ENCODE data around the gene CLIP4.

Gene CLIP4

DNA sequence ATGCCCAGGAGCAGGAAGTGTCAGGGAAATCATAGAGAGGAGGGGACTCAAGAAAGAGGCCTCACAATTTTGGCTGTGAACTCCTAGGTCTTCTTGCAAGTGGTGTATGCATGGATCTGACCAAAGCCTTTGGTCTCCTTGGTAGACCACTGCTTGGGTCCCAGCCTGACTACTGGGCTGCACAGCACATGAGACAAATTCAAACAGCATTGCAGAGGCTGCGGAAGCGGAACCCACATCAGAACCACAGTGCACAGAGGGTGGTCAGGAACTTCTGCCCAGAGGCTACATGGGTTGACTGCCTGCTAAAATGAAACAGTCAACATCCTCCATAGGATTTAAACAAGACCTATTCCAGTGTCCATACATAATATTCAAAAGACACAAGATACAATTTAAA, 39.4 kb downstream of the CLIP4 start:
- TF ChIP-seq, protein P1, sequence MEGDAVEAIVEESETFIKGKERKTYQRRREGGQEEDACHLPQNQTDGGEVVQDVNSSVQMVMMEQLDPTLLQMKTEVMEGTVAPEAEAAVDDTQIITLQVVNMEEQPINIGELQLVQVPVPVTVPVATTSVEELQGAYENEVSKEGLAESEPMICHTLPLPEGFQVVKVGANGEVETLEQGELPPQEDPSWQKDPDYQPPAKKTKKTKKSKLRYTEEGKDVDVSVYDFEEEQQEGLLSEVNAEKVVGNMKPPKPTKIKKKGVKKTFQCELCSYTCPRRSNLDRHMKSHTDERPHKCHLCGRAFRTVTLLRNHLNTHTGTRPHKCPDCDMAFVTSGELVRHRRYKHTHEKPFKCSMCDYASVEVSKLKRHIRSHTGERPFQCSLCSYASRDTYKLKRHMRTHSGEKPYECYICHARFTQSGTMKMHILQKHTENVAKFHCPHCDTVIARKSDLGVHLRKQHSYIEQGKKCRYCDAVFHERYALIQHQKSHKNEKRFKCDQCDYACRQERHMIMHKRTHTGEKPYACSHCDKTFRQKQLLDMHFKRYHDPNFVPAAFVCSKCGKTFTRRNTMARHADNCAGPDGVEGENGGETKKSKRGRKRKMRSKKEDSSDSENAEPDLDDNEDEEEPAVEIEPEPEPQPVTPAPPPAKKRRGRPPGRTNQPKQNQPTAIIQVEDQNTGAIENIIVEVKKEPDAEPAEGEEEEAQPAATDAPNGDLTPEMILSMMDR (IDR thresholded peaks at IDR 0.05): no peak
- Histone ChIP-seq H3K27ac (no peak overlapping the region), H3K4me3 (no peak overlapping the region)
- DNase-seq (ENCODE audit: low spot score): no peak

- TF ChIP-seq, protein P1 (IDR thresholded peaks at IDR 0.05): no peak
- H3K4me3 ChIP-seq: no peak overlapping the region
- DNase-seq (ENCODE audit: low spot score): no peak
- H3K27ac ChIP-seq: no peak overlapping the region
These were observed 40.4 kb downstream of the CLIP4 start for GRCh38 chr2:29155578-29155977.

DNA sequence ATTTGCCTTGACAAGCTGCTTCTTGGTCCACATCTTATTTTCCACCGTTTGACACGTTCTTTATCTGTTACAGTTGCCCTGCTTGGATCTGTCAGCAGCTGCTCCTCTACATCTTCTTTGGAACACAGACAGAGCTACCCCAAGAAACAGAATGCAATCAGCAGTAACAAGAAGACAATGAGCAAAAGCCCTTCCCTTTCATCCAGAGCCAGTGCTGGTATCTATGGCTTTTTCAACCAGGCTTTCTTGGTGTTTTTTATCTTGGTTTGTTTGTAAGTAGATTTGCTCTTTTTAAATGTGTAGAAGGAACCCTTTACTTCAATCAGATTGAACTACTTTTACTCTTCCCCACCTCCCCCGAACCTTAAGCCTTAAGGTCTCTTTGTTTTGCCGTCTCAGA, 41.9 kb downstream of the CLIP4 start:
- TF ChIP-seq, protein P1 (IDR thresholded peaks at IDR 0.05): no peak
- Histone ChIP-seq H3K4me3 (no peak overlapping the region), H3K27ac (no peak overlapping the region)
- DNase-seq (ENCODE audit: low spot score): no peak

DNA sequence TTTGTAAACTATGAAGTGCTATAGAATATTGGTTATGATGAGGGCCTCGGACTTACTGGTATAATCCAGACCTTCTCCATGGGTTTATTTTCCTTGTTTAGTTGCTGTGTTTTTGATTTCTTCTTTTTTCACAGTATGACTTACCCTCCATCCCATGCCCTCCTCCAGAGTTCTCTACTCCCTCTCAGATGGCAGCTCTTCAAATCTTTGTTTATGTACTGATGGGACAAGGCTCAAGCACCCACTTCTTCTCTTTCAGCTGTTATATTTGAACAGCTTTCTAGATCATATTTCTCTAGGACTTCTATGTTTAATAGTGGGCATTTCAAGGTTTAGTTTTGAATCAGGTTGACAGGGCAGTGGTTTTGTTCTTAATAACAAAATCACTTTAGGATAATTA, 43.9 kb downstream of the CLIP4 start:
- peak overlapping the region in 1 of 2 donors; percentile 31 for H3K27ac ChIP-seq
- TF ChIP-seq, protein P1 (IDR thresholded peaks at IDR 0.05): no peak

DNA sequence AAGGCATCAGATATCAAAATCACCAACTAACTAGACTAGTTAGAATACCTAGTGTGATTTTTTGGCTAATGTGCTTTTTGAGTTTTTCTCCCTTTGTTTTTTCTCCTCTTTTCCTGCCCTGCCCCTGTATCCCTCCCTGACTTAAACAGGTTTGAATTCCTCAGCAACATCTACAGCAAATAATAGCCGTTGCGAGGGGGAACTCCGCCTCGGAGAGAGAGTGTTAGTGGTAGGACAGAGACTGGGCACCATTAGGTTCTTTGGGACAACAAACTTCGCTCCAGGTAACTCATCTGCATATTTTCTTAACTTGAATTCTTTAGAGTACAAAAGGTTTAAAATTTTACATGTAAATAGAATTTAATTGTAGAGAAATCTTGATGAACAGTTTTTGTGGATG, 45.0 kb downstream of the CLIP4 start:
- DNase-seq (ENCODE audit: low spot score): no peak
- H3K27ac ChIP-seq: no peak overlapping the region
- TF ChIP-seq, protein P1 (IDR thresholded peaks at IDR 0.05): no peak
- H3K4me3 ChIP-seq: no peak overlapping the region

More for the DNA sequence above, 43.9 kb downstream of the CLIP4 start:
- DNase-seq (ENCODE audit: low spot score): no peak
- H3K4me3 ChIP-seq: no peak overlapping the region

DNA sequence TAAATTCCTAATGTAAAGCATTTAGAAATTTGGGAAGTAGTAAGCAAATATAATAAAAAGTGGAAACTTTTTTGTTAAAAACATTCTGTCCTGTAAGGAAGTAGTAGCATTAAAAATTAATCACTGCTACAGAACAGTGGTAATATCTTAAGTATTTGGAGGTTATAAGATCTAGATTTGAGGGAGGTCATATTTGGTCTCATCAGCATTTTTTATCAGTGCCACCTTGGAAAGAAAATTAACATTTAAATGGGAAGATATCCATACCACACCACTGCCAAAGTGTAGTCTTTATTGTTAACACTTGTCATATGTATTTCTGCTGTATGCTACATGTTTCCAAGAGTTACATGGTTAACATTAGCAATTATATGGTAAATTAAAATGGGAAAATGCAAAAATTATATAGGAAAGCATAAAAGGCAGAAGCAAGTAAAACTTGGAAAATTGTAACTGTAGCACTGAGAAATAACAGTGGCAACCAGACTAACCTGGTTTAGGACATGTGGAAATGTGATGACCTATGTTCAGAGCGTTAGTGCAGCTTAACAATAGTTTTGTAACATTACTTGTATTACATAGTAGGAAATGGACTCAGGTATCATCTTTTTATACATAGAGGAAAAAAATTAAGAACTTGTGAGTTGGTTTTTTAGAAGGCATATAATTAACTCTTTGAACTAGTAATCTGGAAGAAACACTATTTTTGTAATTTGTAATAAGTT, 47.2 kb downstream of the CLIP4 start:
- Histone ChIP-seq H3K4me3 (no peak overlapping the region), H3K27ac (no peak overlapping the region)
- no peak for DNase-seq (ENCODE audit: low spot score)
- TF ChIP-seq, protein P1 (IDR thresholded peaks at IDR 0.05): no peak

- H3K27ac ChIP-seq: no peak overlapping the region
- no peak for DNase-seq (ENCODE audit: low spot score)
- TF ChIP-seq, protein P1 (IDR thresholded peaks at IDR 0.05): no peak
- no peak overlapping the region for H3K4me3 ChIP-seq
These were observed 49.1 kb downstream of the CLIP4 start for GRCh38 chr2:29164091-29164846.
